ENCODE data around the gene ANTKMT.

Gene ANTKMT

GRCh38 chr16:715477-716199 lies 5.3 kb upstream of the ANTKMT start:
- DNase-seq (peak; percentile 45), ATAC-seq (peak; percentile 1)

GRCh38 chr16:716200-716568 lies 4.8 kb upstream of the ANTKMT start:
- ATAC-seq (no peak), DNase-seq (no peak)

DNA sequence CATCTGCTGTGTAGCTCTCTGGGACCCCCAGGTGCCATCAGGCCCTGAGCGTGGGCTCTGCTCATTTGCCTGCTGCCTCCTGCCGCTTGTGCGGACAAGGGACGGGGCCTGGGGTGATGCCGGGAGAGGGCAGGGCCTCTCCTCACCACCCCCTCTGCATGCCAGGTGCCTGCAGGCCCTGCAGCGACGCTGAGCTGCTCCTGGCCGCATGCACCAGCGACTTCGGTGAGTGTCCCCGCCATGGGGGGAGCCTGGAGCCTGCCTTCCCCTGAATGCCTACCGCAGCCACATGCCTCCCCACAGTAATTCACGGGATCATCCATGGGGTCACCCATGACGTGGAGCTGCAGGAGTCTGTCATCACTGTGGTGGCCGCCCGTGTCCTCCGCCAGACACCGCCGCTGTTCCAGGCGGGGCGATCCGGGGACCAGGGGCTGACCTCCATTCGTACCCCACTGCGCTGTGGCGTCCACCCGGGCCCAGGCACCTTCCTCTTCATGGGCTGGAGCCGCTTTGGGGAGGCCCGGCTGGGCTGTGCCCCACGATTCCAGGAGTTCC lies 4.1 kb upstream of the ANTKMT start:
- DNase-seq (no peak), ATAC-seq (no peak)

- no peak for DNase-seq
- ATAC-seq = no peak
Measured at GRCh38 chr16:717450-718245, 3.3 kb upstream of the ANTKMT start.

GRCh38 chr16:718389-718788 lies 2.6 kb upstream of the ANTKMT start:
- DNase-seq = no peak

GRCh38 chr16:718922-719321 lies 2.0 kb upstream of the ANTKMT start:
- ATAC-seq (no peak), DNase-seq (no peak)

More at GRCh38 chr16:718389-718788, 2.6 kb upstream of the ANTKMT start:
- ATAC-seq = no peak

GRCh38 chr16:719815-720446 lies 1.0 kb upstream of the ANTKMT start:
- DNase-seq (no peak), ATAC-seq (no peak)

DNA sequence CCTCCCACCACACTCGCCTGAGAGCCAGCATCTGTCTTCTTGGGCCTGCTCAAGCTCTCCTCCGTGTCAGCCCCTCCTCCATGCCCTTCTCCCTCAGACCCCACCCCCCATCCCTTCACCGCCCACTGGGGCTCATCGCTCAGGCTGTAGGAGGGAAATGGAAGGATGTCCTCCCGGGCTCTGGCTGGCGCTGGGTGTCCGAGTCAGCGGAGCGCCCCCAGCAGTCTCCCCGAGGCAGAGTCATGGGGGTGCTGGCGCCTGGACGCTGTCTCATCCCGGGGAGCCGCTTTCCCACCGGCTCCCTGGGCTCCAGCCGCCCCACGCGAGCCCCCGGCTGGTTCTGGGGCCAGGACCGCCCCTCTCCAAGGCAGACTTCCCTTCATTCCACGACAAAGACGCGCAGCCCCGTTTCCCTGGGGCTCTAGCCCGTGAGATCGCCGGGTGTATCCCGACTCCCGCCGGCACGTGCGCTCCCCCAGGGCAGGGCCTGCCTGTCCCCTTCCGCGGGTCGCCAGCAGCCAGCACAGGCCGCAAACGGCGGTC lies 428 bp upstream of the ANTKMT start:
- DNase-seq (peak; percentile 76), ATAC-seq (peak; percentile 62)

DNA sequence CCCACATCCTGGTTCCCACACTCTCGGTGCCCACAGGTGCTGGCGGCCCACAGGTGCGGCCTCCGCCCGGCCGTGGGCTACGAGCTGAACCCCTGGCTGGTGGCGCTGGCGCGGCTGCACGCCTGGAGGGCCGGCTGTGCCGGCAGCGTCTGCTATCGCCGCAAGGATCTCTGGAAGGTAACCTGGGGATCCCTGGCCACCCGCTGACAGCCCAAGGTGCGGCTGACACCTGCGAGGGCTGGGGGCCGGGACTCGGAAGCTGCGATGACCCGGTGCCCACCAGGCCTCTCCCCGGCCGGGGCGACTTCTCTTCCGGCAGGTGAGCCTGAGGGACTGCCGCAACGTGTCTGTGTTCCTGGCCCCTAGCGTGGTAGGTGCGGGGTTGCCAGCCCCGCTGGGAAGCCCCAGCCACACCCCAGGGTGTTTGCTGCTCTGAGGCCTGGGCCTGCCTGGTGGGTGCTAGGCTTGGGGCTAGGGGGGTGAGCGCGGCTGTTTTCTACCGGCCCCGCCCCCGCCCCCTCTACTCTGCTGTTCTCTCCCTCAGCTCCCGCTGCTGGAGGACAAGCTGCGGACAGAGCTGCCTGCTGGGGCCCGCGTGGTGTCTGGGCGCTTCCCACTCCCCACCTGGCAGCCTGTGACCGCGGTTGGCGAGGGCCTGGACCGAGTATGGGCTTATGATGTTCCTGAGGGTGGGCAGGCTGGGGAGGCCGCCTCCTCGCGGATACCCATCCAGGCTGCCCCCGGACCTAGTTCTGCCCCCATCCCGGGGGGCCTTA lies 1.0 kb downstream of the ANTKMT start:
- ATAC-seq (no peak), DNase-seq (no peak)

DNA sequence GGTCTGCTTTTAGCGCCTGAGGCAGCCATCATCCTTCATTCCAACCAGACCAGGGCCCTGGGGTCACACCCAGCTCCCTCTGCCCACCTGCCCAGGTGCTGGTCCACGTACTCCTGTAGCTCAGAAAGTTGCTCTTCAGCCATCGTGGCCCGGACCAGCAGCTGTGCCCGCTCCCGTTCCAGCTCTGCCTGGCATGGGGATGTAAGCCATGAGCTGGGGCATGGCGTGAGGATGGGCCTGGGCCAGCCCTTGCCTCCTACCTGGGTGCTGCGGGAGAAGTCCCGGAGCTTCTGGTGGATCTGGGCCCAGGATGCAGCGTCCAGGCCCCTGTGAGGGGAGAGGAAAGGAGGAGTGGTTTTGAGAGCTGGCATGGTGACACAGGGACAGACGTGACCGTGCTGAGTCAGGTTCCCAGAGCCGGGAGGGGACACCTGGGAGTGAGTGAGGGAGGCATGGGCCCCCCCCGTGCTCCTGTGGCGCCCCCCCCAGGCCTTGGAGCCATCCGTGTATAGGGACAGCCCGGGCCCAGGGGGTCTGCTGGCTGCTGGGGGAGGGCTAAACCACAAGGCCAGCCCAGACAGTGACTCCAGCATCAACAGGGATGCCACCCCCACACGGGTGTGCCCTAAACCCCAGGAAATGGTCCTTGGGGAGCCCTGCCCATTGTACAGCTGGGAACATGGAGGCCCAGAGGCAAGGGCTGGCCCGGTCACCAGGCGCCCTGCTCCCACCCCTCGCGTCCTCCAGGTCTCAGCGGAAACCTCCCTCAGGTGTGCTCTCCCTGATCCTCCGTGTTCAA lies 2.1 kb downstream of the ANTKMT start:
- DNase-seq (no peak), ATAC-seq (no peak)

DNA sequence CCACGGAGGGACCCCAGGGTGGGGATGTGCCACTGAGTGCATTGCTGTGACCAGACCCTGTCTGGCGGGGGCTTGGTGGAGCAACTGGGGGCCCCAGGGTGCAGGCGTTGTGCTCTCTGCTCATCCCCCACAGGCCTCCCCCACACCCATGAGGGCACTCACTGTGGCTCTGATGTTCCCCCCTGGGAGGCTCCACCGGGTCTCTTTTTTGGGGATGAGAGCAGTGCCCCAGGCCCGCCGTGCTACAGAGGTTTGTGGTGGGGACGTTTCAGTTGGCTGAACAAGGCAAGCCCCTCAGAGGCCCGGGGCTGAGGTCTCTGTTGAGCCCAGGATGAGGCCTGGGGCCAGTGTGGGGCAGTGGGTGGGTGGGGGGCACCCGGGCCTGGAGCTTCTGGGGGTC lies 2.7 kb downstream of the ANTKMT start:
- DNase-seq (no peak), ATAC-seq (no peak)

DNA sequence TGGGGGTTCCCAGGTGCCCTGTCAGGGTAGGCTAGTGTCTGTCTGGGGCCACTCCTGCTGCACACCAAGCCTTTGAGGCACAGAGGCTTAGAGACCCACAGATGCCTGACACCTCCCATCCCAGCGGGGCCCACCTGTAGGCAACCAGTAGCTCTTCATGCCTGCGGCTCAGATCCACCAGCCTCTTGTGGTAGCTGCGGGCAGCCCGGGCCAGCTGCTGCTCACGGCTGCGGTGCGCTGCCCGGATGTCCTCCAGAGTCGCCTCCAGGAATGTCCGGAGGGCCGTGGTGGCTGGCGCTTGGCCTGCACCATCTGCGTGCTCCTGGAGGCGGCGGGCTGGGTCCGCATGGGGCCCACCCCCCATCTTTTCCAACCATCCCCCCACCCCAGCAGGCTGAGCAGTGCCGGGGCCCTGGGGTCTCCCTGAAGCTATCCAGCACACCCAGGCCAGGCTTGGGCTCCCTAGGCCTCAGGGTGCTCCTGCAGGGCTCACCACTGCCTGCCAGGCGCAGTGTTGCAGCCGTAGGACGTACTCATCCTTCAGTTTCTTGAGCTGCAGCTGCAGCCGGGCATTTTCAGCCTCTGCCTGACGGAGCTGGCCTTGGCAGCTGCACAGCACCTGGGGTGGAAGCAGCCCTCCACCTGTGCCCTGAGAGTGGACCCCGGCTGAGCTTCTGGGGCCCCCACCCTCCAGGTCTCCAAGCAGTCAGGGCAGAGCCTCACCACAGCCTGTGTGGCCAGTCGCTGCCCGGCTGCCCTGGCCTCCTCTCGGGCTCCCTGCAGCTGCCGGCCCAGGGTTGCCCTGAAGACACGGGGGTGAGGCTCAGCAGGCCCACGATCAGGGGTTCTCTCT lies 3.5 kb downstream of the ANTKMT start:
- ATAC-seq (no peak), DNase-seq (no peak)

GRCh38 chr16:725041-725376 lies 4.1 kb downstream of the ANTKMT start:
- ATAC-seq (no peak), DNase-seq (no peak)

DNA sequence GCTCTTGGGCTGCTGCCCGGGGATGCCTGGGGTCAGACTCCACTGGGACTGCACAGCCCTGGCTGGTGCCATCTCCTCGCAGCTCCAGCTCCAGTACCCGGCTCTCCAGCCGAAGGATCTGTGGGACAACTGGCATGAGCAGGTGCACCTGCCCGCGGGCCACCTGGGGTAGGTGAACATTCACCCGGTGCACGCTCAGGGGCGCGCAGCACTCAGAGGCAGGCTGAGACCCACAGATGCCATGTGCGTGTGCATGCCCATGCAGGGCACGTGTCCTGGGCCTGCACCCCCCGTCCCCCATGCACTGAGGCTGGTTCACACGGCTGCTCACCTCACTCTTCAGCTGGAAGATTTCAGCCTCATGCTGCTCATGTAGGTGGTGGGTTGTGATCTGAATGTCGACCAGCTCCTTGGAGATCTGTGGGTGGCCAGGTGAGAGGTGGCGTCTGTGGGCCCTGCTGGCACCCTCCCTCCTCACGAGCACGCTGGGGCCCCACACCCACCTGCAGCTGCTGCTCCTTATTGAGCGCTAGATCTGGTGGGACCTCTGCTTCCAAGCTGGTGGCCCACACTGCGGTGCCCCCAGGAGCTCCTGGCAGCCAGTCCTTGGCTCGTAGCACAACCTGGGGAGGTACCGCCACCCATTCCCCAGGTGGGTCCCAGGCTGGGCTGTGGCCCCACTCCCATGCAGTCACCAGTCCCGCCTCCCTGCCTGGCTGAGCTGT lies 4.7 kb downstream of the ANTKMT start:
- no peak for ATAC-seq
- DNase-seq = no peak

DNA sequence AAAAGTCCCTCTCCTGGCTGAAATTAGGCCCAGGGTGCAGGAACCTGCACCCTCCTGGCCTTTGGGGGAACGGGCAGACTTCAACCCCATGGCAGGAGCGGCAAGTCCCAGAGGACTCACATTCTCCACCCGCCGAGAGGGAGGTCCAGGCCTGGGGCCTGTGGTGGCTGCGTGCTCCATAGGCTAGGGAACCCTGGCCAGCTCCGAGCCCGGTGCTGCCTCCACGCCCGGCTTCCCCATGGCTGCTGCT lies 5.2 kb downstream of the ANTKMT start:
- no peak for ATAC-seq
- no peak for DNase-seq

DNA sequence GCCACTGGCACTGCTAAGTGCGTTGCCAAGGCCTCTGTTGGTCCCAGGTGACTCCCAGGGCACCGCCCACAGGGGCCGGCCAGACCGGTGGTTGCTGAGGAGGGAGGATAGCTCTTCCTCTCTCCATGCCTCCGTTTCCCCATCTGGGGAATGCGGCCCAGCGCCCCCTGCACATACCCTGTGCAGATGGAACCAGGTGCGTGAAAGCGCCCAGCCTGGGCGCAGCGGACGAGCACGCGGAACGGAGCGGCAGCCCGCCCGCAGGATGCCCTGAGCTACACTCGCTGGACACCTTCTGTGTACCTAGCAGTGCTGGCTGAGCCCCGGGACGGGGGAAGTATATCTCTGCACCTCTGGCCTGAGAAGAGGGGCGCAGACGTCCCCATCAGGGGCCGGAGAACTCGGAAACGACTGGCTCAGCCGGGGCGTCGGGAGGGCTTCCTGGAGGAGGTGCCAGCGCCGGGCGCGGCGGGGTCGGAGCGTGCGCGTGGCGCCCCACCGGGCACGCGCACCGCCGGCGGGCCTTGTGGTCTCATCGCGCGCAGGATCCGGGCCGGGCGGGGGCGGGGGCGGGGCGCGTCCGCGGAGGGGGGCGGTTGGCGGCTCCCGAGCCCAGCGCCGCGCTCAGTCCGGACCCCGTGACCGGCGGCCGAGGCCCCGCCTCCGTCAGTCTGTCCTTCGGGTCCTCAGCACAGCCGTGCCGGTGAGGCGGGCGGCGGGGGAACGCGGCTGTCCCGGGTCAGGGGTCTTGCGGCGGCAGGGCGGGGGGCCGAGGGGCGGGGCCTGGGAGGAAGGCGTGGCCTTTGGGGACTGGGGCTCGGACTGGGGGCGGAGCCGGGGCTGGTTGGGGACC lies 5.7 kb downstream of the ANTKMT start, which contains the start of the genes CCDC78 and HAGHL:
CCDC78 (minus strand) TSS at position 6 of the 853 bp plus-strand sequence. CDS start 76 bp downstream, outside the sequence.
HAGHL (plus strand) TSS at position 669 of the 853 bp plus-strand sequence. CDS start 404 bp downstream, outside the sequence.
- ATAC-seq = peak; percentile 10
- DNase-seq = peak; percentile 79

- ATAC-seq (no peak), DNase-seq (peak; percentile 44)
Measured at GRCh38 chr16:727291-727977, 6.5 kb downstream of the ANTKMT start.
